ENCODE data around the gene IGSF5.

DNA sequence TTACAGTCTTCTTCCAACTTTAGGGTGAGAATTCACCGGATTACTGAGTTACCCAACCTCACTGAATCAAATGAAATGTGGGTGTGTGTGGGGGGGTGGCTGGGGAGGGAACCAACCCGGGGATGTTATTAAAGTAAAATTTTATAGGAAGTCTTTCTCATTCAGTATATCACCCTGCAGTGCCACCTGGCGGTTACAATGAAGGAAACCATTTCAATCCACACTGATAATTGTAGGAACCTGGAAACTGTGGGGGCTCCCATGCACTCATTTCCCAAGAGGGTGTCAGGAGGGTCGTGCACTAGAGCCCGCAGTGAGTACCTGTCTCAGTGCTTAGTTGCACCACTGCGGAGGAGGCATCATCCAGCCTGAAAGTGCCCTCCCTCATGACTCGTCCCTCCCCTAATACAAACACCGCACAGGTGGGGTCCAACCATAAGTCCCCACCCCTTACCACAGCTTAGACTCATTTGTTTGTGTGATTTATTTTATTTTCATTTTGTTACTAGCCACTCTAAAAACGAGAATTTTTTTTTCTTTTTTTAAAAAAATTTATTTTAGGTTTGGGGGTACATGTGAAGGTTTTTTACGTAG lies 29.1 kb upstream of the IGSF5 start:
- TF ChIP-seq, protein P1, sequence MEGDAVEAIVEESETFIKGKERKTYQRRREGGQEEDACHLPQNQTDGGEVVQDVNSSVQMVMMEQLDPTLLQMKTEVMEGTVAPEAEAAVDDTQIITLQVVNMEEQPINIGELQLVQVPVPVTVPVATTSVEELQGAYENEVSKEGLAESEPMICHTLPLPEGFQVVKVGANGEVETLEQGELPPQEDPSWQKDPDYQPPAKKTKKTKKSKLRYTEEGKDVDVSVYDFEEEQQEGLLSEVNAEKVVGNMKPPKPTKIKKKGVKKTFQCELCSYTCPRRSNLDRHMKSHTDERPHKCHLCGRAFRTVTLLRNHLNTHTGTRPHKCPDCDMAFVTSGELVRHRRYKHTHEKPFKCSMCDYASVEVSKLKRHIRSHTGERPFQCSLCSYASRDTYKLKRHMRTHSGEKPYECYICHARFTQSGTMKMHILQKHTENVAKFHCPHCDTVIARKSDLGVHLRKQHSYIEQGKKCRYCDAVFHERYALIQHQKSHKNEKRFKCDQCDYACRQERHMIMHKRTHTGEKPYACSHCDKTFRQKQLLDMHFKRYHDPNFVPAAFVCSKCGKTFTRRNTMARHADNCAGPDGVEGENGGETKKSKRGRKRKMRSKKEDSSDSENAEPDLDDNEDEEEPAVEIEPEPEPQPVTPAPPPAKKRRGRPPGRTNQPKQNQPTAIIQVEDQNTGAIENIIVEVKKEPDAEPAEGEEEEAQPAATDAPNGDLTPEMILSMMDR (conservative IDR thresholded peaks at IDR 0.05 in 1 of 2, IDR thresholded peaks at IDR 0.05 in 1 of 2; ENCODE audit: extremely low read depth in 1 of 2, insufficient read depth in 1 of 2, low read depth in 1 of 2, low read length in 2 of 2) = peak; percentile 30 to 62
- no peak for TF ChIP-seq EZH2 (IDR thresholded peaks at IDR 0.05; ENCODE audit: borderline replicate concordance, low read length)

All from mammary epithelial cell (primary cell).